NCI-H82 (cell line): ENCODE results near the gene TEKT3.

Source experiments
- DNase-seq: peaks from one replicate; lab custom pipeline; 2025; lab: John Stamatoyannopoulos, UW

TEKT3 gene

GRCh38 chr17:15265131-15265530 is 76.3 kb downstream of the TEKT3 start, which contains the start of gene PMP22:
Gene PMP22 (minus strand): TSS chr17:15265326. CDS start chr17:15260727, 4,599 bp downstream.
- DNase-seq = no peak

GRCh38 chr17:15264542-15264941 is 76.9 kb downstream of the TEKT3 start:
- no peak for DNase-seq

GRCh38 chr17:15263680-15264079 is 77.7 kb downstream of the TEKT3 start:
- no peak for DNase-seq

- no peak for DNase-seq
These were observed 78.2 kb downstream of the TEKT3 start for GRCh38 chr17:15263206-15263579.

DNA sequence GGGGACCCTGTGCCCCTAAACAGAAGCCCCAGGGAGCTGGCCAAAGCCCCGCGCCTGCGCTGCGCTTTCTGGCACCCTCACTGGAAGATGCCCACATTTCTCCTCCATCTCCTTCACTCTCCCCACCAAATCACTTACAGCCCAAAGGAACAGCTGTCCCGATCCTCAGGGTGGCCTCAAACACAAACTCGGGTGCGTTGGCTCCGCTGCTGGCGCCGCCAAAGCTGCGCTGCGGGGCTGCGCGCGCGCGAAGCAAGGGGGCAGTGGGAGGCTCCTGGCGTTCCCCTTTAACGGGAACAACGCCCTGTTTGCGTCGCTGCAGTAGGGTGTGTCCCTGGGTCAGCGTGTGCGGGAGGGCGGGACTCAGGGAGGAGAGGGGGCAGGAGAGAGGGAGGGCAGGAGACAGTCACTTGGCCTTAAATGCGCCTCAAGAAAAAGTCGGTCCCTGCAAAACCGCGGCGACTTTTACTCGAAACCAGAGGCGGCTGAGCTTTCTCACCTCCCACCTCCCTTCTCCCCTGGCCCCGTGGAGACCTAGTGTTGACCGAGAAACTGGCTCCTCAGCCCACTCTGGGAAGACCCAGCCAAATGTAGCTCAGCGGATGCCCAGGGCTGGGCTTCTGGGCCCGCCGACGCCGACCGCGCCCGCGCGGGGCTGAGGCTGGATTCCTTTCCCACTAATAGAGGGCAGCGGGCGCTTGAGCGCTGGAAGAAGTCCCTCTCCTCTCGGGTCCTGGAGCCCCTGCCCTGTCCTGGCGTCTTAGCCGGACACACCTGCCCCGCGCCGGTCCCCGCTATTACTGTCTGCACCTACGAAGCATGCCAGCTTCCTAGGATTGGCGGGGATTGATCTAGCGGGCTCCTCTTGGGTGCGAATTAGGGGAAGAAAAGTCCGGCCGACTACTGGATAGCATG is 78.8 kb downstream of the TEKT3 start:
- peak; percentile 26 for DNase-seq

DNA sequence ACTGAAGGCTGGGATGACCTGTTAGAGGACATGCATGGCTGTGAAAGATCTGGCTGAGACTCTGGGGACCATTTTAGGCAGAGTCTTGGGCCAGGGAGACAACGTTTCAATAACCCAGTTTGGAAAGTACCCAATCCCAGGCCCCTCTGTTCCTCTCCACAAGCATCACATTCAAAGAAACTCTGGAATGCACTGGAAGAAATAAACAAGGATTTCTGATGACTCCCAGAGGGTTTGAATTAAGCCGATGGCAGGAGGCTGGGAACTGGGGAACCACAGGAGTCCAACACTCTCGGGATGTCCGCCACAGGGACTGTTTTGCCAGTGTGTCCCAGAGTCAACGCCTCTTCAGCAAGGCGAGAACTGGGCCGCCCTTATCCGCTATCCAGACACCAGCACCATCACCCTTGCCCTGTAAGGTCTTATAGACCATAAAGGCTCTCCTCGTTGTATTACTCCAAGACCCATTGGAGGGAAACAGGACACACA is 79.6 kb downstream of the TEKT3 start:
- DNase-seq = no peak

GRCh38 chr17:15261258-15261801 is 80.1 kb downstream of the TEKT3 start:
- DNase-seq = no peak

GRCh38 chr17:15260376-15261257 is 80.8 kb downstream of the TEKT3 start:
- peak; percentile 69 for DNase-seq

DNA sequence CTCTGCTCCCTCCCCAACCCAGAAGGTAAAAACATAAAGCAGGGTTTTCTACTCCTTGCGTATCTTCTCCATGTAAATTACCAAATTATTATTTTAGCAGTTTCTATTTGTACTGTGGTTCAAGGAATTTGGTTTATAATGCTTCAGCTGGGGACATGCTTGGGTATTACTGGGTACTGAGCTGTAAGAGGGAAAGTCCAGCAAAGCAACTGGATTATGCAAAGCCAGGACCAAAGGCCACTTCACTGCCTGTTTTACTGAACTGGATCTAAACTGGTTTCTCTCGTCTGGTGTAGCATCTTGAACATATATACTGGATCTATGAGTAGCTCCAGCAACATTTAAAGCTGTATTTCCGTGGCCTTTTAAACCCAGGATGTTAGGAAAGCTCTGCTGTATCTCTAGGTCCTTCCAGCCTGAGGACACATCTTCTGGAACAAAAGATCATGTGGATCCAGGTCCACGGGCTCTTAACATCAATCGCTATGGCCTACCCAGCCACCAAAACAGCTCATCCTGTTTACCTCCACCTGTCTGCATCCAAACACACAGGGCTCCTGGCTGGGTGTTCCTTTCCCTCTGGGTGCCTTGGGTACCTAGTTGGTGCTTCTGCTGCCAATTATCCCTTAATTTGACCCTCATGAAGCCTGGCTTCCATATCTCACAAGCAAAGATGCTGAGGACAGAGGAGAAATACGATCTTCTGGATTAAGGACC is 83.4 kb downstream of the TEKT3 start:
- DNase-seq = no peak

DNA sequence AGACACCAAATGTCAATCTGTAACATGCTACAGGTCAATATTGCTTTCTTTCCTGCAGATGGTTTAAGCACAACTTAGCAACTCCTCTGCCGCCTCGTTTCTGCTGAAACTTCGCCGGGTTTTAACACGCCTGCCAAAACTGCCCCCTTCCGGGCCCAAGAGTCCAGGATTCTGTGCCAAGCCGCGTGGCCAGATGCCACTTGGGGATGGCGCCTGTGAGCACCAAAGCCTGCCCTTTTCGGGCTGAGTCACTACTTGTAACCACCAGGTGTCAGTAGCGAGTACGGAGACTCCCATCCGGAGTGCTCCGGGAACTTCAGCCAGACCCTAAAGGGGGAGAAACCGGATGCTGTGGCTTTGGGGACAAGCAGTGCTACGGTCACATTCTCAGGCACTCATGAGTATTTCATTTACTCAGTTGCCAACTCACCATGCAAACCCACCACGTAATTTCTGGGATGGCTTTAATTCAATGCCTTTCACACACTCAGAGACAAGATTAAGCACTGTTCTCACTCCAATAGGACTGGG is 84.1 kb downstream of the TEKT3 start:
- DNase-seq = peak; percentile 81

GRCh38 chr17:15256689-15257088 is 84.7 kb downstream of the TEKT3 start:
- DNase-seq = no peak

DNA sequence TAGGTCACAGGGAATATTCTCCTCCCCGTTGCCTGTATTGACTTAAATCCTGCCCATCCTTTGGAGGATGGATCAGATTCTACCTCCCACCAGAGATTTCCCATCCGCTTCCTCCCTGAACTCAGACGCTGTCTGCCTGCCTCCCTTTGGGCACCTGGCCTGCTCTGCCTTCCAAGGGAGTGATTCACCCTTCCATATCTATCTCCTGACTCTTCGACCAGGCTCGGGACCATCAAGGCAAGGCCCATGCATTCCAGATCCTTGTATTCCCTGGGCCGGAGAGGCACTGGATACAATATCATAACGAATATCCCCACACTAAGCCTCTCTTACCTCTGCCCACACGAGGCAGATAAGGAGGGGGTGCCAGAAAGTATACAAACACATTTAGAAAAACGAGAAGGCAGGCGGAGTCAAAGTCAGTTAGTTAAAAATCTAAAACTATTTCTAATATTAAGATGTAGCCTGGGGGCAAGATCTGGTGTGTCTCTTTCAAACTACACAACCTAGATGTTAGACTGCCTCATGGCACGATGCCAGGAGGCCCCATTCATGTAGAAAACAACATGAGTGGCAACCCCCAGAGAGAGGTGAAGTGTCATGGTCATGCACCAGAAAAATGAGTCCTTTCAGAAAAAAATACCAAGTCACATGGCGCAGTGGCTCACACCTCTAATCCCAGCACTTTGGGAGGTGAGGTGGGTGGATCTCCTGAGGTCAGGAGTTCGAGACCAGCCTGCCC is 85.5 kb downstream of the TEKT3 start:
- no peak for DNase-seq
